Measurements from ENCODE around the gene TTC16. TPM values are rescaled to one million over a fixed set of nuclear protein-coding genes. Genes with fewer than 3 reads are reported as not detected.

TTC16 gene
- total RNA-seq, 1 donor from 2014 or later = 1.3 TPM

- H3K4me1 ChIP-seq = peaks cover 11% of the 10 kb centered on the region
Observed at GRCh38 chr9:127731938-127732337, 16.1 kb downstream of the TTC16 start.

GRCh38 chr9:127732444-127732843, 16.6 kb downstream of the TTC16 start:
- no peaks in the 10 kb centered on the region for H3K9me3 ChIP-seq
- intact Hi-C loops (cut with DNase I) = loop anchor here (10.0 kb wide), 1 partner anchor 138 kb away; no protein-coding TSS in a partner anchor
- DNase-seq = no peak

More at GRCh38 chr9:127731938-127732337, 16.1 kb downstream of the TTC16 start:
- no peaks in the 10 kb centered on the region for H3K9me3 ChIP-seq
- no peak for ATAC-seq
- no peaks in the 10 kb centered on the region for H3K27me3 ChIP-seq (ENCODE audit: low read depth)
- no peak overlapping the region for H3K4me3 ChIP-seq
- H3K27ac ChIP-seq = no peak overlapping the region
- intact Hi-C loops (cut with DNase I) = loop anchor here (10.0 kb wide), 1 partner anchor 137 kb away; no protein-coding TSS in a partner anchor
- no peak for DNase-seq
- no peak for TF ChIP-seq CTCF (IDR thresholded peaks at IDR 0.05)
- peaks cover 22% of the 10 kb centered on the region for H3K36me3 ChIP-seq

GRCh38 chr9:127733614-127734013, 17.7 kb downstream of the TTC16 start:
- ATAC-seq = no peak
- no peak overlapping the region for H3K27ac ChIP-seq
- no peak for TF ChIP-seq CTCF (IDR thresholded peaks at IDR 0.05)
- peaks cover 11% of the 10 kb centered on the region for H3K4me1 ChIP-seq
- peaks cover 32% of the 10 kb centered on the region for H3K36me3 ChIP-seq
- no peak for DNase-seq
- H3K4me3 ChIP-seq = no peak overlapping the region
- no peaks in the 10 kb centered on the region for H3K9me3 ChIP-seq
- intact Hi-C loops (cut with DNase I) = loop anchor here (10.0 kb wide), 1 partner anchor 139 kb away; no protein-coding TSS in a partner anchor
- no peaks in the 10 kb centered on the region for H3K27me3 ChIP-seq (ENCODE audit: low read depth)

More at GRCh38 chr9:127732444-127732843, 16.6 kb downstream of the TTC16 start:
- Histone ChIP-seq H3K27ac (no peak overlapping the region), H3K27me3 (ENCODE audit: low read depth) (no peaks in the 10 kb centered on the region), H3K36me3 (peaks cover 22% of the 10 kb centered on the region), H3K4me1 (peaks cover 11% of the 10 kb centered on the region), H3K4me3 (no peak overlapping the region)
- no peak for ATAC-seq
- TF ChIP-seq CTCF (IDR thresholded peaks at IDR 0.05) = no peak

GRCh38 chr9:127734247-127734746, 18.4 kb downstream of the TTC16 start:
- no peak for TF ChIP-seq CTCF (IDR thresholded peaks at IDR 0.05)
- intact Hi-C loops (cut with DNase I) = loop anchor here (10.0 kb wide), 1 partner anchor 139 kb away; no protein-coding TSS in a partner anchor
- H3K4me1 ChIP-seq = peaks cover 11% of the 10 kb centered on the region
- H3K4me3 ChIP-seq = peak overlapping the region; percentile 86
- ATAC-seq (no peak), DNase-seq (no peak)
- H3K9me3 ChIP-seq = no peaks in the 10 kb centered on the region
- H3K27me3 ChIP-seq (ENCODE audit: low read depth) = no peaks in the 10 kb centered on the region
- peaks cover 38% of the 10 kb centered on the region for H3K36me3 ChIP-seq
- H3K27ac ChIP-seq = peak overlapping the region; percentile 98

- Histone ChIP-seq H3K4me1 (peaks cover 15% of the 10 kb centered on the region), H3K36me3 (peaks cover 45% of the 10 kb centered on the region), H3K9me3 (no peaks in the 10 kb centered on the region), H3K27me3 (ENCODE audit: low read depth) (no peaks in the 10 kb centered on the region), H3K4me3 (peak within 1 kb of the TSS; percentile 86), H3K27ac (peak within 1 kb of the TSS; percentile 98)
- peak; percentile 99 for DNase-seq
- ATAC-seq = peak; percentile 98
- peak; percentile 97 for TF ChIP-seq CTCF (IDR thresholded peaks at IDR 0.05)
- intact Hi-C loops (cut with DNase I) = loop anchor here (10.0 kb wide), 1 partner anchor 140 kb away; no protein-coding TSS in a partner anchor
Observed at GRCh38 chr9:127734747-127735529, 19.1 kb downstream of the TTC16 start, which contains the start of gene TOR2A. TOR2A (minus strand) TSS chr9:127735294; CDS start chr9:127735270, 24 bp downstream.

Data from lower lobe of right lung (tissue), 2 donors.